Measurements from ENCODE around the gene ARMC7.

ARMC7 gene

GRCh38 chr17:75087558-75088453 lies 22.0 kb upstream of the ARMC7 start, which contains the start of gene SLC16A5:
TSS of gene SLC16A5 (plus strand) at chr17:75087954. CDS start at chr17:75093637, 5,683 bp downstream.
- TF ChIP-seq, protein P1, sequence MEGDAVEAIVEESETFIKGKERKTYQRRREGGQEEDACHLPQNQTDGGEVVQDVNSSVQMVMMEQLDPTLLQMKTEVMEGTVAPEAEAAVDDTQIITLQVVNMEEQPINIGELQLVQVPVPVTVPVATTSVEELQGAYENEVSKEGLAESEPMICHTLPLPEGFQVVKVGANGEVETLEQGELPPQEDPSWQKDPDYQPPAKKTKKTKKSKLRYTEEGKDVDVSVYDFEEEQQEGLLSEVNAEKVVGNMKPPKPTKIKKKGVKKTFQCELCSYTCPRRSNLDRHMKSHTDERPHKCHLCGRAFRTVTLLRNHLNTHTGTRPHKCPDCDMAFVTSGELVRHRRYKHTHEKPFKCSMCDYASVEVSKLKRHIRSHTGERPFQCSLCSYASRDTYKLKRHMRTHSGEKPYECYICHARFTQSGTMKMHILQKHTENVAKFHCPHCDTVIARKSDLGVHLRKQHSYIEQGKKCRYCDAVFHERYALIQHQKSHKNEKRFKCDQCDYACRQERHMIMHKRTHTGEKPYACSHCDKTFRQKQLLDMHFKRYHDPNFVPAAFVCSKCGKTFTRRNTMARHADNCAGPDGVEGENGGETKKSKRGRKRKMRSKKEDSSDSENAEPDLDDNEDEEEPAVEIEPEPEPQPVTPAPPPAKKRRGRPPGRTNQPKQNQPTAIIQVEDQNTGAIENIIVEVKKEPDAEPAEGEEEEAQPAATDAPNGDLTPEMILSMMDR (IDR thresholded peaks at IDR 0.05; ENCODE audit: insufficient read depth, missing control alignments): no peak
- no peak for DNase-seq (ENCODE audit: insufficient read length, low spot score)
- FAIRE-seq: no peak

- FAIRE-seq (no peak), DNase-seq (ENCODE audit: insufficient read length, low spot score) (no peak)
- TF ChIP-seq, protein P1 (IDR thresholded peaks at IDR 0.05; ENCODE audit: insufficient read depth, missing control alignments): no peak
These were observed 21.0 kb upstream of the ARMC7 start for GRCh38 chr17:75088465-75089417.

- FAIRE-seq (no peak), DNase-seq (ENCODE audit: insufficient read length, low spot score) (no peak)
- TF ChIP-seq, protein P1 (IDR thresholded peaks at IDR 0.05; ENCODE audit: insufficient read depth, missing control alignments): no peak
These were observed 18.6 kb upstream of the ARMC7 start for GRCh38 chr17:75090871-75091854.

DNA sequence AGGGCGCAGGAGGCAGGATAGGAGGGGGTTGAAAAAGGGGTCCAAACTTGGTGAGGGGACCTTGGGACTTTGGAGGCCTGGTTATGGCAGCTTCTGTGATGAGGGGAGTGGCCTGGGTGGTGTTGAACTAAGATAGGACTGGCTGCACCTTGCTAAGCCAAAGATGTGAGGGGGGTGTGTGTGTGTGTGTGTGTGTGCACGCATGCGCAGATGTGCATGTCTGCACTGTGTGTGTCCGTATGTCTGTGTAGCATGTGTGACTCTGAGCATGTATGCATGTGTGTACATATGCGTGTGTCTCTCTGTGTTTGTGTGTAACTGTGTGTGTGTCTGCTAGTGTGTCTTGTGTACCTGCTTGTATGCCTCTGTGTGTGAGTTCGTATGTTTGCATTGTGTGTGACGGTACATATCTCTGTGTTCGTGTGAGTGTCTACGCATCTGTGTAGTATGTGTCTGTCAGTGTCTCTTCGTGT lies 17.9 kb upstream of the ARMC7 start:
- no peak for FAIRE-seq

DNA sequence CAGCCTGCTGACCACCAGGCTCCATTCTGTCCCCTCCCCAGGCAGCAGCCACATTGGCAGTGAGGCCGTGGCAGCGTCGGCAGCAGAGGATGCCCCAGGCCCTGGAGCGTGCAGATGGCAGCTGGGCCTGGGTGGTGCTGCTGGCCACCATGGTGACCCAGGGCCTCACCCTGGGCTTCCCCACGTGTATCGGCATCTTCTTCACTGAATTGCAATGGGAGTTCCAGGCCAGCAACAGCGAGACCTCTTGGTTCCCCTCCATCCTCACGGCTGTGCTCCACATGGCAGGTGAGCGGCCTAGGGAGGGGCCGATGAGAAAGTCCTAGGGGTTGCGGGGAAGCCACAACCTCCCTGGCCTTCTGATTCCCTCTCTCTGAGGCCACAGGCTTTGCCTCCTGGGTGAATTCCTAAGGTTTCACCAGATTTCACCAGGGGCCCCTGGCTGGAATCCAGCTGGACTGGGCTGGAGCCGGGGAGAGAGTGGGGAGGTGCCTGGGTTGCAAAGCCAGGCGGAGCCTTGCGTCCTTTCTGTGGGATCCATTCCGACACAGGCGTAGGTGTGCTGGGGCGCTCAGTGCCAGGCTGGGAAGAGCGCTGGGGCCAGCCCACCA lies 16.1 kb upstream of the ARMC7 start:
- no peak for FAIRE-seq
- no peak for DNase-seq (ENCODE audit: insufficient read length, low spot score)
- TF ChIP-seq, protein P1 (IDR thresholded peaks at IDR 0.05; ENCODE audit: insufficient read depth, missing control alignments): no peak

More for the DNA sequence above, 17.9 kb upstream of the ARMC7 start:
- no peak for DNase-seq (ENCODE audit: insufficient read length, low spot score)
- TF ChIP-seq, protein P1 (IDR thresholded peaks at IDR 0.05; ENCODE audit: insufficient read depth, missing control alignments): no peak
